ENCODE measurements around the gene VGLL4. TPM values are rescaled to one million over a fixed set of nuclear protein-coding genes. Genes with fewer than 3 reads are reported as not detected.

Gene VGLL4
- total RNA-seq, 1 experiment from 2014 or later: 42.1 TPM

- no peaks in the 10 kb centered on the region for H4K20me1 ChIP-seq (ENCODE audit: control insufficient read depth, insufficient read depth, insufficient read length)
- peaks cover 5% of the 10 kb centered on the region for H3K79me1 ChIP-seq (ENCODE audit: insufficient read depth, low read depth, low read length, poor library complexity, severe bottlenecking)
- H3K18ac ChIP-seq (ENCODE audit: insufficient read length, low read depth, low read length): no peak overlapping the region
- no peak overlapping the region for H3K27ac Mint-ChIP-seq
- H2BK5ac ChIP-seq (ENCODE audit: insufficient read length, low read length): no peak overlapping the region
- no peak overlapping the region for H4K8ac ChIP-seq (replicated peaks; ENCODE audit: insufficient read length, low read depth, low read length)
- no peak overlapping the region for H3T11ph ChIP-seq (ENCODE audit: low read length)
- no peak for DNase-seq
- H4K91ac ChIP-seq (ENCODE audit: insufficient read length, low read depth, low read length): no peak overlapping the region
- H2BK15ac ChIP-seq (ENCODE audit: low read depth, low read length): no peak overlapping the region
- H3K27ac ChIP-seq (ENCODE audit: insufficient read length, low read depth, low read length): no peak overlapping the region
- no peak overlapping the region for H2BK20ac ChIP-seq (ENCODE audit: low read depth, low read length, poor library complexity, severe bottlenecking)
- H2AFZ ChIP-seq (ENCODE audit: low read length): no peak overlapping the region
- H3K4me3 Mint-ChIP-seq: no peak overlapping the region
- H3K4me1 Mint-ChIP-seq: peaks cover 34 to 36% of the 10 kb centered on the region in 2 experiments
- TF ChIP-seq CTCF (conservative IDR thresholded peaks at IDR 0.05): no peak
- no peaks in the 10 kb centered on the region; a peak in 1 of 7 replicates for H3K36me3 Mint-ChIP-seq (ENCODE audit: insufficient read depth in 1 of 3, low read depth in 3 of 3)
- no peak overlapping the region for H2AK5ac ChIP-seq (ENCODE audit: insufficient read length, low read length)
- H3K4ac ChIP-seq (ENCODE audit: low read depth, low read length): no peak overlapping the region
- H3K27me3 Mint-ChIP-seq (ENCODE audit: low read depth): no peaks in the 10 kb centered on the region
- H3K56ac ChIP-seq (ENCODE audit: insufficient read length, low read depth, low read length): no peak overlapping the region
- H3K23ac ChIP-seq (ENCODE audit: insufficient read length, low read depth, low read length): no peak overlapping the region
- no peaks in the 10 kb centered on the region for H3K23me2 ChIP-seq (ENCODE audit: insufficient read length, low read depth, low read length, poor library complexity, severe bottlenecking)
- H3K27me3 ChIP-seq (ENCODE audit: insufficient read depth, low read length): no peaks in the 10 kb centered on the region
- no CpG with 5 or more reads among the region's 9 CpGs for WGBS (ENCODE audit: extremely low coverage, insufficient read length, low lambda C conversion rate)
- H2BK12ac ChIP-seq (ENCODE audit: insufficient read length, low read depth, low read length): no peak overlapping the region
- H3K4me2 ChIP-seq (ENCODE audit: insufficient read depth, insufficient read length, low read length): no peak overlapping the region
- no peaks in the 10 kb centered on the region for H3K9me3 ChIP-seq (ENCODE audit: control insufficient read depth, low read depth, low read length)
- no peak overlapping the region for H3K14ac ChIP-seq (ENCODE audit: insufficient read depth, low read length)
- peaks cover 29% of the 10 kb centered on the region; the same call in 1 of the 2 replicates for H3K79me2 ChIP-seq (ENCODE audit: insufficient read depth, low read length)
- no peak overlapping the region for H4K5ac ChIP-seq (ENCODE audit: insufficient read length, low read depth, low read length)
- H2BK120ac ChIP-seq (ENCODE audit: low read depth, low read length, poor library complexity, severe bottlenecking): no peak overlapping the region
- no peak overlapping the region for H3K9ac ChIP-seq (ENCODE audit: extremely low read depth, insufficient read length, low read length)
- peaks cover 9% of the 10 kb centered on the region; the same call in 1 of the 2 replicates for H3K4me1 ChIP-seq (ENCODE audit: insufficient read depth, low read length)
- H3K9me3 Mint-ChIP-seq: no peaks in the 10 kb centered on the region; a peak in 1 of 5 replicates
These were observed 11.9 kb downstream of the VGLL4 start for GRCh38 chr3:11631820-11632219.

All from H9 (cell line).